HG03064 (cell line): ENCODE data around the gene ZCCHC3.
"Not testable (repeated sequence)": the region's sequence is repeated elsewhere in the genome, so short reads cannot be mapped to it uniquely, and the experiment has no call there.

Experiments
- ATAC-seq: cut with Tn5 transposase; IDR thresholded peaks from one replicate; pipeline ENCODE4 v1.9.1; 2021; ENCODE audit warnings: low read depth; ENCODE audit not compliant: unreplicated experiment

The ZCCHC3 gene, protein sequence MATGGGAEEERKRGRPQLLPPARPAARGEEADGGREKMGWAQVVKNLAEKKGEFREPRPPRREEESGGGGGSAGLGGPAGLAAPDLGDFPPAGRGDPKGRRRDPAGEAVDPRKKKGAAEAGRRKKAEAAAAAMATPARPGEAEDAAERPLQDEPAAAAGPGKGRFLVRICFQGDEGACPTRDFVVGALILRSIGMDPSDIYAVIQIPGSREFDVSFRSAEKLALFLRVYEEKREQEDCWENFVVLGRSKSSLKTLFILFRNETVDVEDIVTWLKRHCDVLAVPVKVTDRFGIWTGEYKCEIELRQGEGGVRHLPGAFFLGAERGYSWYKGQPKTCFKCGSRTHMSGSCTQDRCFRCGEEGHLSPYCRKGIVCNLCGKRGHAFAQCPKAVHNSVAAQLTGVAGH

DNA sequence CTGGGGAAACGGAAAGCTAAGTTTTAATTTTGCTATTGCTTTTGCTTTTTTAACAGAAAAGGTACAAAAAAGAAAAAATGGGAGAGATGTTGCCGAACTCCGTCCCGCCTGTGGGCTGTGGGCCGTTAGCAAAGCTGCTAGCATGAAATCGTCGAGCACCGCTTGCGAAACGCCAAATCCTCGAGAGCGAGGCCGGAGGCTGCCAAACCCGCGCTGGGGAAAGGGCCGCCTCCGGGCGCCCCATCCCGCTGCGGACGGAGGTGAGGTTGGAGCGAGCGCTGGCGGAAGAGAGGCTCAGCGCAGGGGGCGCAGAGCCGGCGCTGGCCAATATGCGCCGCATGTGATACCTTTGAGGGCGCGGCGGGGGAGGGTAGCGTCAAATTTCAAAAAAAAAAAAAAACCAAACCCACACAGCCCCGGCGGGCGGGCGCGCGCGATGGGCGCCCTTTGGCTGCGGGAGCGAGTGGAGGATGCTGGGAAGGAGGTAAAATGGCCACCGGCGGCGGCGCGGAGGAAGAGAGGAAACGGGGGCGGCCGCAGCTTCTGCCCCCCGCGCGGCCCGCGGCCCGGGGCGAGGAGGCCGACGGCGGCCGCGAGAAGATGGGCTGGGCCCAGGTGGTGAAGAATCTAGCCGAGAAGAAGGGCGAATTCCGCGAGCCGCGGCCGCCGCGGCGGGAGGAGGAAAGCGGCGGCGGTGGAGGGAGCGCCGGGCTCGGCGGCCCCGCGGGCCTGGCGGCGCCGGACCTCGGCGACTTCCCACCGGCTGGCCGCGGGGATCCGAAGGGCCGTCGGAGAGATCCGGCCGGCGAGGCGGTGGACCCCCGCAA lies at the start of gene ZCCHC3:
ZCCHC3 (plus strand) TSS at position 473 of the 827 bp plus-strand sequence; CDS start at position 490, 17 bp downstream.
- ATAC-seq, result peak; percentile 59

DNA sequence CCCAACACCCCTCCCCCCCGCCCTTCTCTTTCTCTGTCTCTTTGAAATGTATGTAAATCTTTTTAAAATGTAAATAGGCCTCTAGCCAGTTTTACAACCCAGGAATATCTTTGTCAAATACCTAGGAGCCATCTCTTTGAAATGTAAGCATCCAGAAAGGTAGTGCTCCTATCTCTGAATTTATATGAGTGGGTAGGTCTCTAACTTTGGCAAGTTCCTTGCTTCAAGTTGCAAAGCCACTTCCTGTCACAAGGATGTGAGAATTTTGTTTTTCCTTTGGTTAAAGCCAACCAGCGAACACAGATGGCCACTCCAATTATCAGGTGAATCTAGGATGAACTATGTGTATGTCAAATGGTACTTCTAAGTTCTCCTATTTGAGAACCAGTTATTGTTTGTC lies 46.0 kb upstream of the ZCCHC3 start:
- no peak for ATAC-seq

DNA sequence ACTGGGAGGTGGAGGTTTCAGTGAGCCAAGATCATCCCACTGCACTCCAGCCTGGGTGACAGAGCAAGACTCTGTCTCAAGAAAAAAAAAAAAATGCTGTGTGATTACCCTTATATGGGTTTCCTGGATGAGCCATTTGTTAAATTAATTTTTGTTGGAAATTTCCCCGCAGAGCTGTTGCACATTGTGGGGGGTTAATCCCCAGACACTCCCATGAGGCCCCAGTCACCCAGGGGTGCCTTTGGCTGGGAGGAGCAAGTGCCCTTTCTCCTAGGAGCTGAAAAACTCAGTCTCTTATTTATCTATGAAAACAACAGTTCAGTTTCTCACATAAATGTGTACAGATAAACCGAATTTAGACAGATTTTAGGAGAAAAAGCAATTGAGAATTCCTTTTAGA lies 44.6 kb upstream of the ZCCHC3 start:
- no peak for ATAC-seq

DNA sequence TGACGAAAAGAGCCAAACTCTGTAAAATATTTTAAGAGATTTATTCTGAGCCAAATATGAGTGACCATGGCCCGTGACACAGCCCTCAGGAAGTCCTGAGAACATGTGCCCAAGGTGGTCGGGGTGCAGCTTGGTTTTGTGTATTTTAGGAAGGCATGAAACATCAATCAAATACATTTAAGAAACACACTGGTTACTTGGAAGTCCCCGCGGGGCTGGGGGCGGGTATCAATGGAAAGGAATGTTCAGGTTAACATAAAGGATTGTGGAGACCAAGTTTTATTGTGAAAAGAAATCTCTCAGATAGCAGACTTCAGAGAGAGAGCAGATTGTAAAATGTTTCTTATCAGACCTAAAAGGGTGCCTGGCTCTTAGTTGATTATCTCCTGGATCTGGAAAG lies 43.9 kb upstream of the ZCCHC3 start:
- not testable (repeated sequence) for ATAC-seq

DNA sequence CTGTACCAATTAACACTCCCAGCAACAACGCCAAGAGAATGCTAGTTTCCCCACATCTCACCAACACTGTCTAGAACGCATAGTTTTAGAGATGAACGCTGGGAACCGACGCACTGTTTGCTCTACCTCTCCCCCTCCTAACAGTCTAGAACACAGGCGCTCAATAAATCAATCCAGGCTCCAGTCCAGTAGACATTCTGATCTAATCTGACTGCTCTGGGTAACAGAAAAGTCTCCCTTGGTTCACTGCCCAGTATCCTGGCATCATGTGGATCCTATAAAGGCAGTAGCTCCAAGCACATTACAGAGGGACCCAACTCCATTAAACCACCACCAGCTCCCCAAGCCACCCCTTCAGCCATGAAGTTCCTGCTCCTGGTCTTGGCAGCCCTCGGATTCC lies 40.0 kb upstream of the ZCCHC3 start, which contains the start of gene DEFB132:
DEFB132 (plus strand) TSS at position 306 of the 400 bp plus-strand sequence; CDS start at position 361, 55 bp downstream.
- ATAC-seq, result no peak

DNA sequence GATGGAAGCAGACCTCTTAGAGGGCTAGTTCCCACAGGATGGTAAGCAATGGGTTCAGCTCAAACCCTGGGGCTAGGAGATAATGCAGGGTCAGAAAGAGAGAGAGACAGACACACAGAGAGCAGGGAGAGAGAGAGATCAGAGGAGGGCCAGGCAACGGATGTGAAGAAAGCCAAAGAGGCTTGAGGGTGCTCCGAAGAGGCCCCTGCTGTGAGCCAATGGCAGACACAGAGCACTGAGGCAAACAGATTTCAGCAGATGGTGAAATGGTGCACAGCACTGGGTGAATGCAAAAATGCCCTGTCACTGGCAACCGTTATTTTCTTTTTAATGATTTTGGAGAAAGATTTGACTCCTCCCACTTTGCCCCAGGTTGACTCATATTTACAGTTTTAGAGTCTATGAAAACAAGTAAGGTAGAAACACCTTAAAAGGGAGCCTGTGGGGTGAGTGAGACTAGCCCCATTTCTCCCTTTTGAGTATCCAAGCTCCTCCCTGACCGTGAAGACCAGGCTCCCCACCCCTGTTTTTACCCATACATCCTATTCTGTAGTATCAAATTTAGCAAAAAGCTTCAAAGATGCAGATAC lies 39.0 kb upstream of the ZCCHC3 start:
- ATAC-seq, result no peak

DNA sequence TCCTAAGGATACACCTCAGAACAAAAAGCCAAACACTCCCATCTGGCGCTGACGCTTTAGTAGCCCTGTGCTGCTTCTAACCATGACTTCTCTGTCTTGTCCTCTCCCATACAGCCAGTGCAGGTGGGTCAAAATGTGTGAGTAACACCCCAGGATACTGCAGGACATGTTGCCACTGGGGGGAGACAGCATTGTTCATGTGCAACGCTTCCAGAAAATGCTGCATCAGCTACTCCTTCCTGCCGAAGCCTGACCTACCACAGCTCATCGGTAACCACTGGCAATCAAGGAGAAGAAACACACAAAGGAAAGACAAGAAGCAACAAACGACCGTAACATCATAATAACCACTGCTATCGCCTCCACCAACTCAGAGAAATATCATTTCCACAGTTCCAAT lies 38.4 kb upstream of the ZCCHC3 start:
- no peak for ATAC-seq

DNA sequence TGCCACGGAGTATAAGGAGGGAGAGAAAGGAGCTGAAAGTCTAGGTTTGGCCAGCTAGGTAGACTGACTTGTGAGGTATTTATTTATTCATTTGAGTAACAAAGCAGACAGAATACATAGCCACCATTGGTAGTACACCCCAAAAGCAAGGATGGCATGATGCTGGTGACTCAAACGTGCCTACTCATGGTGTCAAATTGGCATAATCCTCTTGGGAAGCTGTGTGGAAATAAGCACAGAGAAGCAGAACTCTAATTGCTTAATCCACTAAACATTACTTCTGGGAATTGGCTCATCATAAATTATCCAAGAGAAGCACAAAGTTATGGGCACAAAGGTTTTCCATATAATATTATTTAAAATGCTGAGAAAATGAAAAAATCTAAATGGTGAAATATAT lies 37.4 kb upstream of the ZCCHC3 start:
- ATAC-seq, result no peak

DNA sequence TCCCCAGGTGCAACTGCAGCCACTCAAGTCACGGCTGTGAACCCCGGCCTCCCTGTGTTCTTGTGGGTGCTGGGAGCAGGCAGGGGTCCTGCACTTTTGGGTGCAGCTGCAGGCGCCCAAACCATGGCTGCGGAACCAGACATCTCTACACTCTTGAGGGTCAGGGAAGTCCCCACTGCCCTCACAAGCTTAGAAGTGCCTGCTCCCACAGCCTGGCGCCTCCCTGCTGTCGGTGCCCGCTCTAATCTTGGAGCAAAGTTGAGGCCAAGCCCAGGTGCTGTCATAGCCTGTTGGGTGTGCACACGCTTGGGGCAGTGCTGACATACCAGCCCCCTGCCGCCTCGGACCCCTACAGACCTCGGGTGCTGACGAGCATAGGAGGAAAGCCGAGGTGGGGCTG lies 33.7 kb upstream of the ZCCHC3 start:
- no peak for ATAC-seq

DNA sequence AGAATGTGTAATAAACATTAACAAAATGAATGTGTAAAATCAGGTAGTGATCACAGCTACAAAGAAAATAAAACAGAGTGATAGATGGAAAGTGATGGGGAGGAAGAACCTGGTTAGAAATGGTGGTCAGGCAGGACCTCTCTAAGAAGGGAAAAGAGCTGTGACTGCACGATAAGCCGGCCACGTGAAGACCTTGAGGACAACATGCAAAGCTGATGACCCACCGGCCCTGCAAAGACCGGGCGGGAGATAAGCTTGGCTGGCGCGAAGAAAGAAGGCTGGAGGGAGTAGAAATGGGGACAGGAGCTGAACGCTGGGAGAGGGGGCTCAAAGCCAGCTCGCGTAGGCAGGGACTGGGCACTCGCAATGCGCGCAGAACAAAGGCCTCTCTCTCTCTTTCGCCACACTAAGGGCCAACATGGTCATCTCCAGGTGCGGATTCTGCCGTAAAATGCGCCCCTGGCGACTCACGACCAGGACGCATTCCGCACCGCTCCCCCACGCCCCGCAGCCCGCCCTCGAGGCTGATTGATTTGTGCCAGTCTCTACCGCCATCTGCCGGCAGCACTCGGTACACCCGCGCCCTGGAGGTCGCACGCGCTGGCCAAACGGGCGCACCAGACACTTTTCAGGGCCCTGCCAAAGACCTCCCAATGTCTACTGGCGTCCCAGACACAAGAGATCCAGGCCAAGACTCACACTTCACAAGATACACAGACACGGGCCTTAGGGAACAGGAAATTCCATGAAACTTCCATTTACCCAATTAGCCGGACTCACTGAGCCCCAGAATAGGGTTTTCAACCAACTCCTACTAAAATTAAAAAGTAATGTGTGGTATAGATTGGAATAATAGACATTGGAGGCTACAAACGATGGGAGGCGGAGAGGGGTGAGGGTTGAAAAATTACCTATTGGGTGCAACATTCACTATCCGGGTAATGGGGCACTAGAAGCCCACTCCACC lies 30.5 kb upstream of the ZCCHC3 start:
- ATAC-seq, result peak; percentile 75

DNA sequence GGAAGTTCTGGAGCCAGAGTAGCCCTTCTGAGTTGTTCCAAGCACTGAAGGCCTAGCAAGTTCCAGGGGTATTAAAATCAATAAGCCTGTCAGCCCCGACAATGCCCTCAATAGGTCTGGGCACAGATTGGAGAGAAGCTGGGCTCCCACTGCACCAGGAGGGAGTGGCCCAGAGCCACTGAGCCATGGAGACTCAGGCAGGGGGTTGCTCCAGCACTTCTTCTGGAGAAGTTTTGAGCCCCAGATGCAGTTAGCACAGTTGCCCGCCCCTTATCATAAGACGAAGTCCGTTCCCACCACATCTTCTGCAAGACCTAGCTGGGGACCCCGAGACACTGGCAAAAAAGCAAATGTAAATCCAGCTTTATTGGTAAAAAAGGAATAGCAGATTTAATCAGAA lies 26.9 kb upstream of the ZCCHC3 start:
- ATAC-seq, result no peak

DNA sequence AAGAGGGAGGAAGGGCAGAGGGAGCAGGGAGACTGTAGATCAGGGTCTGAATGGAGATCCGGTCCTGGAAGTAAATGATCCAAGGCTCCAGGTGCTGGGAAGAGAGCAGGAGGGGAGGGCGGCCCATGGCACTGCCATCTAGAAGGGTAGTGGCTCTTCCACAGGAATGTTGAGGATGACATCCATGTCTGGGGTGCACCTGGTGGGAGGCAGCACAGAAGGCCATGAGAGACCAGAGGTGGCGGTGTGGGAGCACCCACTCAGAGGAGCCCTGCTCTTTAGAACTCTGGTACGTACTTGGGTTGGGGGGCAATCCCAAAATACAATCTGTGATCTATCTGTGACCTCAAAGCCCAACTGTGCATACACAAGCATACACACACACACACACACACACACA lies 26.3 kb upstream of the ZCCHC3 start:
- no peak for ATAC-seq

DNA sequence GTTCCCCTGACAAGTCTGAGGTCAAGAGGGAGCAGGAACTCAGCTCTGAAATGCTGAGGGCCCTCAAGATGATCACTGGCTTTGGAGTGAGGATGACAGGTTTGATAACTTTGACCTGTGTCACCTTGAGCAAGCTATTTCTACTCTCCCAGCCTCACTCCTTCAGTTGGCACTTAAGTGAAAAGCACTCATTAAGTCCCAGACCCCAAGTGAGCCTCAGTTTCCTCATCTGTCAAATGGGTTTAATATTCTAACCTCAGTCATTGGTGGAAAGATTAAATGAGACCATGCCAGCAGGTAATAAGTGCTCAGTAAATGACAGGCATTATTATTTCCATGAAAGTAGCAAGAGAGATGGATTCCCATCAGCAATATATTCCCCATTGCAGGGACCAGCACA lies 25.8 kb upstream of the ZCCHC3 start:
- ATAC-seq, result no peak

DNA sequence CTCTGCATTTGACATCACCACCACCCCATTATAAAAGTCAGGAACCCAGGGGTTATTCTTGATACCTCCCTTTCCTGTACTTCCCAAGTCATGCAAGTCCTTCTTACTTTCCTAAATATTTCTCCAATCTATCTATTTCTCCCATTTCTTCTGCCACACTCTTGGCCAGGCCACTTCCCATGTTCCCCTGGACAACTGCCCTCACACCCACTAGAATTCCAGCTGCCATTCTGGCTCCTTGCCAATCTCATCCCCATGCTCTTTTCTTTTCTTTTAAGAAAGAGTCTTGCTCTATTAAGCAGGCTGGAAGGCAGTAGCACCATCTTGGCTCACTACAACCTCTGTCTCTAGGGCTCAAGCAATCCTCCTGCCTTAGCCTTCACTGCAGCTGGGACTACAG lies 24.7 kb upstream of the ZCCHC3 start:
- no peak for ATAC-seq

DNA sequence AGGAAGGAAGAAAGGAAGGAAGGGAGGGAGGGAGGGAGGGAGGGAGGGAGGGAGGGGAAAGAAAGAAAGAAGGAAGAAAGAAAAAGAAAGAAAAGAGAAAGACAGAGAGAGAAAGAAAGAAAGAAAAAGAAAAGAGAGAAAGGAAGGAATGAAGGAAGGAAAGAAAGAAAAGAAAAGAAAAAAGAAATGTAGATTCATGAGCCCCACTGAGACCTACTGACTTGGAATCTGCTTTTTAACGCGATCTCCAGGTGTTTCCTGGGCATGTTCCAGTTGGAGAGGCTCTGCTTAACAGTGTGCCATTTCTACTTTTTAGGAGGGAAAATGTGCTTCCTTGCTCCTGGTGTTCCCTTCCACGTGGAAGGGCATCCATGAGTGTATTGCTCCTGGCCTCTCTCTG lies 23.5 kb upstream of the ZCCHC3 start:
- ATAC-seq, result no peak

DNA sequence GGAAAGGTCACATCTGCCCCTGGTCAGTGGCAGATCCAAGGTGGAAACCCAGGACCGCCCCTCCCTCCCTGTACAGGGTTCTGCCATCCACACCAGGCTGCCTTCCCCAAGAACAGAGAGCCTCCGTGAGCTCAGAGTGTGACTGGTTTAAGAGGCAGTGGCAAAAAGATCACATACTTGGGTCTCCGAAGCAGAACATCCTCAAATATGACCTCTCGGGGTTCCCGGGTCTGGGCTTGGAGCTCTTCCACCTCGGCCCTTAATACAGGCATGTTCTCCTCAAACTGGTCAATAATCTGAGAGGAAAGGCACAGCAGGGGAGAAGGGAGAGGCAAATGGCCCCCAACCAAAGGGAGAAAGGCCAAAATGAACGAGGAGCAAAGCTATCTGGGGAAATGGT lies 21.6 kb upstream of the ZCCHC3 start:
- ATAC-seq, result no peak

DNA sequence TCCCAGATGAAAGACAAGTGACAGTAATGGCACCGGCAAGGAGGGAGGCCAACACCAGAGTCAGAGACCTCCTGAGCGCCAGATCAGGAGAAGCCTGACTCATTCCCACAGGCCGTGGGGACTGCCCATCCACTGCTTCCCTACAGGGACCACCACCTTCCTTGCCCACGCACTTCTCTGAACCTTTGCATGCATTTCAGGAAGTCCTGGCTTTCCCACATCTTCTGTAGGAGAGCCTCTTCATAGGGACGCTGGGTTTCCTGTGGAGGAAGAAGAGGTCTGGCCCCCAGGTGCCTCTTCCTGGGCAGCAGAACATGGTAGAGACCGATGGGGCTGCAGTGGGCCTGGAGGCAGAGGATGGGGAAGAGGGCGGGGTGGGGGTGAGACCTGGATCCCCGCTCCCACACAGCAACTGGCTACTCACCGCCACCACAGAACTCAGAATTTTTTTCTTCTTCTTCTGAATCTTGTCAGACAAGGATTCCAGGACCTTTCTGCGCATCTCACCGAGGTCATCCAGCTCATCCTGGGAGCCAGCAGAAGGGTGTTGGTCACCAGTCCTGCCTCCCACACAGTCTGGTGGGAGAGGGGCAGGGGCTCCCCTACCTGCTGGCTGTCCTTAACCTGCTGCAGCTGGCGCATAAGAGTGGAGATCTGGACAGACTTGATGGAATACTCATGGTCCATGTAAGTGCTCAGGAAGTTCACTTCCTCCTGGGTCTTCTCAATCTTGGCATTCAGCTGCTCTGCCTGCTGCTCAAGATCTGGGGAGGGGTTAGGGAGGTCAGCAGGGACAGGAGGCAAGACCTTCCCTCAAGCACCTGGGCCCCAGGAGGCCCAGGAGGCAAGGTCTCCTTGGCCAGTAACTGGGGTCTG lies 20.5 kb upstream of the ZCCHC3 start:
- ATAC-seq, result no peak

DNA sequence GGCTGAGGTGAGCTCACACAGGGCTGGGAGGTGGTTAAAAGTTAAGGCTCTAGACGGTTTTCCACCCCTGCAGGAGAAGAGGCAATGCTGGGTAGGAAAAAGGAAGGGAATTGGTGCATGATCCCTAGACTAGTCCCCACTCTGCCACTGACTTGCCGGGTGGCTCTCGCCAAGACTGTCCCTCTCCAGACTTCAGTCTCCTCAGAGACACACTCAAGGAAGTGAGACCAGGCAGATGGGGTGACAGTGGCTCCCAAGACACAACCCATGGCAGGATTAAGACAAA lies 19.9 kb upstream of the ZCCHC3 start:
- ATAC-seq, result no peak

DNA sequence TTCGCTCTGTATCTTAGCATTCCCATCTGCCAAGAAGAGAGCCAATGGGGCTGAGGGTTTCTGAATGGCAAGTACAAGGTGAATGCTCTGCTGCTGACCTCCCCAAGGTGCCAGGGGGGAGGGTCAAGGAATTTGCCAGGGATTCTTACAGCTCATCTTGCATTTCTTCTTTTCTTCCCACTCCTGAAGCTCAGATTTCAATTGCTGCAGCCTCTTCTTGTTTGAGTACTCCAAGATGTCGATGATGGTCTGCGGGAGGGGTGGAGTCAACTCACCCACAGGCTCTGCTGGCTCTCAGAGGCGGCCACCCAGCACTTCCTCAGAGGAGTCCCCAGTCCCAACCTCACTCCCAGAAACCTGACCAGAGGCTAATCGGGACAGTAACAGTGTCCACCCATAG lies 19.2 kb upstream of the ZCCHC3 start:
- no peak for ATAC-seq
